Activated CD8-positive, alpha-beta memory T cell treated with anti-CD3 and anti-CD28 coated beads, Interleukin-2, amount 50 U/mL, for 24 hours (primary cell): ENCODE data around the gene BTBD8.

Experiments
- DNase-seq: peaks from one replicate; pipeline ENCODE4 v3.0.0-alpha.2; 2020; ENCODE audit errors: extremely low read depth

The BTBD8 gene

DNA sequence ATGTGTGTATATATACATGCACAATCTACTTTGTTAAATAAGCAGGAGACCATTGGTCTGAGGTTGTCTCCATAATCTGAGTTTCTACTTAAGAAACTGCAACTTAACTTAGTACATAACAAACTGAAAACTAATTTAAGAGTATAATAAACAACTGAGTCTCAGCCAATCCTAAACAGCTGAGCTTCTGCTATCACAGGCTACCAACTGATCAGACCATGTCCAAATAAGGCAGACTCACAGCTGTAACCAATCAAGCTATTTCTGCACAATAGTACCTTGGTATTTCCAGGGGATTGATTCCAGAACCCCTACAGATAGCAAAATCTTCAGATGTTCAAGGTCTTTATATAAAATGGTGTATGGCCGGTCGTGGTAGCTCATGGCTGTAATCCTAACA is 111.6 kb downstream of the BTBD8 start:
- no peak for DNase-seq

DNA sequence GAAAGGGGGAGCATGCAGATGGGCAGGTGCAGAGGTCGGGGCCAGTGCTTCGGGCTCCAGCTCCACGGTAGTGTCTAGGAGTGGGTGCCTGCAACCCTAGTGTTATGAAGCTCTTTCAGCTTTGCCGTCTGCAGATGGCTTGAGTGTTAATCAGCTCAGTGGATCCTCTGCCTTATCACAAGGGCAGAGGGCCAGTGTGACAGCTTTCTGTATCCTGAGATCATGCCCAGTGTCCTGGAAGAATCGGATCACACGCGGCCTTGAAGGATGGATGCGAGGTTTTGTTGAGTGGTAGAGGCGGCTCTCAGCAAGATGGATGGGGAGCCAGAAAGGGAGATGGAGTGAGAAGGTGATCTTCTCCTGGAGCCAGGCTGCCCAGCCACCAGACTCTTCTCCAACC is 112.1 kb downstream of the BTBD8 start:
- DNase-seq = no peak

DNA sequence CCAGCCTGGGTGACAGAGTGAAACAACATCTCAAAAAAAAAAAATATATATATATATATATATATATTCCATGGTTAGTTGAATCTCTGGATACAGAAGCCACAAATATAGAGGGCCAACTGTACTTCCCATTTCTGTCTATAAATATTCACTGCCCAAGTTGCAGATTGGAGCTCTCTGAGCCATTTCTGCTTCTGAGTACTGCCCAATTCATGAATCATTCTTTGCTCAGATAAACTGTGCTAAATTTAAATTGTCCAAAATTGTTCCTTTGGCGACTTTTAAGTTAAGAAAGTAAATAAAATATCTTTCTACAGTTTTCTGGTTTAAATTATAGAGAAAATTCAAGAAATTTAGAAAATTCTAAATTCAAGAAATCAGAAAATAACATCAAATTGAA is 114.4 kb downstream of the BTBD8 start:
- no peak for DNase-seq

DNA sequence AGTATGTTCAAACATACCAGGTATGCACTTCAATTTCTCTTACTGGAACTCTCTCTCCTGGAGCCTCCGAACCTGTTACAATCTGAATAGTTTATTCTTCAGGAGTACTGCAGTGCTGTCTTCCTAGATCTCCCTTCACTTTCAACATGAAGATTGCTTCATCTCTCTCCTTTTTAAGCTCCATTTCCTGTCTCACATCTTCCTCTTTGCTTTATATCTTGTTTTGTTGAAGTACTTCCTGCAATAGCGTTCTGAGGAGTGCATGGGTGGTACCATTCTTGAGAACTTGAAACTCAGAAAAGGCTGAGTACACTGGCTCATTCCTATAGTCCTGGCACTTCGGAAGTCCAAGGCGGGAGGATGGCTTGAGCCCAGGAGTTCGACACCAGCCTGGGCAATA is 121.8 kb downstream of the BTBD8 start:
- DNase-seq = no peak

DNA sequence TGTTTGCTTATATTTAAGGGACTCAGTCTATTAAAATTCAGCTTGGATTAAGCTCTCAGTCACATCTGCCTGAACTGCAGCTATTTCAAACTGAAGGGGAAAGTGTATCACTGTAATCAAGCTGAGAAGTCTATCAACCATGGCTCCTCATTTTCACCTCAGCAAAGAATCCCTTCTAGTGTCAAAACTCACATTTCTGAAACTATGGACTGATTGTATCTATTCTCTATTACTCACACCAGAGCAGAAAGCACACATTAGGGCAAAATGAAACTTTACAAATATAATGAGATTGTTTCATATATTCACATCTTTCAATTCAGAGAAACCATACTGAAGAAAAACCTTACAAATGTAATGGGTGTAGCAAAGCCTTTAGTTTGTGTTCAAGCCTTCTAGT is 123.0 kb downstream of the BTBD8 start:
- DNase-seq = no peak

DNA sequence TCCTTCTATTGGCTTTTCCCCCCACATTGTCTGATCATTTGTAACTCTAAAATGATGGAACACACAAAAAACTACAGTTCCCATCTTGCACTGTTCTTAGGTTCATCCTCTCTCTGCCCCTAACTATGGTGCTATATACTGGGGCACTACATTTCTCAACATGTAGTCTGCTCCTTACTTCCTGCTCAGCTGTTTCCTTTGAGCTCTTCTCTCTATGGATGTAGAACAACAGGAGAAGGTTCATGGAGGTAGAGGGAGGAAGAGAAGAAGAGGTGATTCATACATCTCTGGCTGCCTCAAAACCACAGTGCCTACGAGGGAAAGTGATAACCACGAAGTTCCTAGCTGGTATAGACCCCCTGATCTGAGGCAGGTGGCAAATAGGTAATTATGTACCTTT is 130.6 kb downstream of the BTBD8 start:
- no peak for DNase-seq

DNA sequence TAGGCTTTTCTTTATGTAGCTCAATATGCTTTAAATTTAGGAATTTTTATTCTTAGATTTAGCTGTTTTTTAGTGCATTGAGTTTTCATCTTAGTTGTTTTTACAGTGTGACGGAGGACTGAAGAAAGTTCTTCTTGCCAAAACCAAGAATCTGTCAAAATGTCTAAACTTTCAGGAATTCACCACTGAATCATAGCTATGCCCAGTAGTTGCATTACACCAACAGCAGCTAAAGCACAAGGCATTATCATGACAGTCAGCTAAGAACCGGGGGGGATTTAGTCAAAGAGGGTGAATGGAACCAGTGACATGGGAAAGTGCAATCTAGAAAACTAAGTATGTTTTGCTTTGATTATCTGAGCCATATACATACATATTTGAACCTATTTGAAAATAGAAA is 131.0 kb downstream of the BTBD8 start:
- no peak for DNase-seq

DNA sequence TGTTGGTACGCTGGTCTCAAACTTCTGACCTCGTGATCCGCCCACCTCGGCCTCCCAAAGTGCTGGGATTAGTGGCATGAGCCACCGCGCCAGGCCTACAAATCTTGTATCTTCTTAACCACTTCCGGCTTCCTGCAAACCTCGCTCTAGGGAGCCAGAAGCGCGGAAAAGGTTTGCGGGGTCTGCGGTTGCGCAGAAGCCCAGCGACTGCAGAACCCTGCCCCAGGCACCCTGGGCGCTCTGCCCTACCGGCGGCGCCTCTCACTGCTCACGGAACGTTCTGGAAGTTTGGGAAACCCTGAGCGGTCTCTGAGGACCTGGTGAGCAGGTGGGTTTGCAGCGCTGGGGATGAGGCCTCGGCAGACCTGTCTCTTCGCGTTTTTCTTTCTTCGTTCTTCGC is 137.6 kb downstream of the BTBD8 start, which contains the start of gene C1orf146:
Gene C1orf146 (plus strand): TSS at position 195 of the 400 bp plus-strand sequence. CDS start 13,506 bp downstream, outside the sequence.
- no peak for DNase-seq

DNA sequence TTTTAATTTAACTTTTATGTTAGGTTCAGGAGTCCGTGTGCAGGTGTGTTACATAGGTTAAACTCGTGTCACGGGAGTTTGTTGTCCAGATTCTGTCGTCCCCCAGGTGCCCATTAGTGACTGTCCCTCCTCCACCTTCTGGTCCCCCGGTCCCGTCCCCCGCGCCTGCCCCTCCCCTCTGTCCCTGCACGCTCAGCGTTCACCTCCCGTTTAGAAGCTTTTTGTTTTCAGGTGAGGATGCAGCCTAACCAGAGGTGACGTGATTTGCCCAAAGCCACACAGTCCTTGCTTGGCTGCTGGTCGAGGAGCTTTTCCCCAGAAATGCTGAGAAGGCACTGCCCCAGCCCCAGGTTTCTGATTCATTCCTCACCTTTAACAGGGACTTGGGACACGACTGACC is 138.4 kb downstream of the BTBD8 start:
- DNase-seq = no peak

DNA sequence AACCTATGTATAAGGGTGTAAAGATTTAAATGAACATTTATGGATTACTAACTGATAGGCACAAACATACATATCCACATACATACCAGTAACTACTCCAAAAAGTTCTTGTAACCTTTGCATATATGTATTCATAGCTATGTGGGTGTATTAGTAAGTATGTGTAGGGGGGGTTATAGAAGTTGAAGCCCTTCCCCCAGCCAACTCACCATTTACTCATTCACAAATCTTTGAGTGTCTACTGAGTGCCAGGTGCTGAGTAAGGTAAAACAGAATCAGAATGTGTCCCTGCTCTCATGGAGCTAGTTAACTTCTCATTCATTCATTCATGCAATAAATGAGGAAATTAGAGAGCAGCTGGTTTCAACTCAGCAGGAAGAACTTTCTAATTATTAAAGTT is 138.9 kb downstream of the BTBD8 start:
- no peak for DNase-seq

DNA sequence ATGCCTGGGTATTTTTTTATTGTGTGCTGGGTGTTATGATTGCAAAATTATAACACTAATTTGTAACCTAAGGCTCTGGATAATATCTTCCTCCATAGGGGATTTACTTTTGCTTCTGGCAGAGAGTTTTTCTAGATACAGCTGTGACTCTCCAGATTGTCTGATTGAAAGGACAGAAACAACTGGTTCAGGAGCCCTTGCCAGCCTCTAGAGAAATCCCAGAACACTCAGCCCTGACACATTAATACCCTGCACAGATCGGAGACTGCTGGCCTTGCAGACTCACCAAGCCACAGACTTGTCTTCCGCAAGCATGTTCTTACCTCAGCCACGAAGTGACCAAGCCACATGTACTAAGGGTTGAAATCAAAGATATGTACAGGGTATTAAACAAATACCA is 148.3 kb downstream of the BTBD8 start:
- no peak for DNase-seq

DNA sequence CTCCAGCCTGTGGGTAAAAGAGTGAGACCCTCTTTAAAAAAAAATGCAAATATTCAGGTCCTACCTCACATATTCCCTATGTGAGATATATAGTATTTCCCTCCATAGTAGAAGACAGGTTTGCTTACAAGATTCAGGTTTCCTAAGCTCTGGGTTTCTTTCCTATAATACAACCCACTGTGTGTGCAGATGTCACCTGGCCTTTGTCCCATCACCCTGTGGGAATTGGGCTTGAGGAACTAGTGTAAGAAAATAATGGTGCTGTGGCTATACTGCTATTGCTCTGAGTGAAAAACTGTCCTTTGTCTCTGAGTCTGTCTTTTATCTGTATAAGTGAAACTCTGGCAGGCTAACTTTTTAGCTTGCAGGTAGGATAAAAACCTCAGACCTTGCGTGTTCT is 150.6 kb downstream of the BTBD8 start:
- no peak for DNase-seq
